Prostate gland (tissue), 2 donors: ENCODE data around the gene ERI3. TPM values are rescaled to one million over a fixed set of nuclear protein-coding genes. Genes with fewer than 3 reads are reported as not detected.

ENCODE experiments used
- DNase-seq: peaks from one replicate; pipeline ENCODE4 v3.0.0-alpha.2; 2019; ENCODE audit warnings: low spot score
- H3K27ac ChIP-seq, 2 donors: fragments of 200-600 bp; sonication (generic); 2 replicates each; pipeline ENCODE4 v1.5.1; 2017 to 2019
- H3K27me3 ChIP-seq: fragments of 200-600 bp; sonication (generic); replicated peaks from 2 replicates; pipeline ENCODE4 v1.5.1; 2019; ENCODE audit not compliant: insufficient read depth
- H3K36me3 ChIP-seq, 2 donors: fragments of 200-600 bp; sonication (generic); 1 replicate in 1 of 2; 2 replicates in 1 of 2; pipeline versions ENCODE4 v1.5.1 to v1.8.1; 2017 to 2019
- H3K4me1 ChIP-seq: fragments of 200-600 bp; sonication (generic); replicated peaks from 2 replicates; pipeline ENCODE4 v1.5.1; 2019
- H3K4me3 ChIP-seq, 2 donors: fragments of 200-600 bp; sonication (generic); 2 replicates each; pipeline ENCODE4 v1.5.1; 2017 to 2019
- H3K9me3 ChIP-seq: fragments of 200-600 bp; sonication (generic); 2 replicates; pipeline ENCODE4 v1.5.1; 2017
- CTCF ChIP-seq, 4 experiments: fragments of 200-600 bp in 2 of 4; fragments of 450-650 bp in 2 of 4; sonication (generic) in 2 of 4; IDR thresholded peaks; 1 replicate in 3 of 4; 2 replicates in 1 of 4; pipeline ENCODE4 v1.5.1; 2016 to 2019; ENCODE audit warnings: antibody characterized with exemption in 4 of 4, mild to moderate bottlenecking in 2 of 4, moderate library complexity in 2 of 4
- POLR2A ChIP-seq: fragments of 450-650 bp; IDR thresholded peaks from one replicate; pipeline ENCODE4 v1.6.1; 2016; ENCODE audit warnings: antibody characterized with exemption, mild to moderate bottlenecking
- POLR2AphosphoS5 ChIP-seq: sonication (generic); formaldehyde crosslinking; IDR thresholded peaks from one replicate; pipeline ENCODE4 v1.6.1; 2017; ENCODE audit warnings: antibody characterized with exemption
- WGBS: methylation state at CpG from one replicate; pipeline ENCODE4 v1.1.5; 2018; 5-methylcytosine and 5-hydroxymethylcytosine counted together
- intact Hi-C: fragments of 100-400 bp; cut with DNase I; formaldehyde crosslinking; loops from one replicate; pipeline ENCODE4 v1.14.2; 2022
- total RNA-seq, 2 donors: library from RNA; depleted of rRNA; stranded (reverse); fragments of >200 nt; gene quantifications; one replicate each; pipeline ENCODE4 v1.1.0, GENCODE V29; 2016

The ERI3 gene
- total RNA-seq, 2 donors from 2014 or later, result 84.0 to 114 TPM

DNA sequence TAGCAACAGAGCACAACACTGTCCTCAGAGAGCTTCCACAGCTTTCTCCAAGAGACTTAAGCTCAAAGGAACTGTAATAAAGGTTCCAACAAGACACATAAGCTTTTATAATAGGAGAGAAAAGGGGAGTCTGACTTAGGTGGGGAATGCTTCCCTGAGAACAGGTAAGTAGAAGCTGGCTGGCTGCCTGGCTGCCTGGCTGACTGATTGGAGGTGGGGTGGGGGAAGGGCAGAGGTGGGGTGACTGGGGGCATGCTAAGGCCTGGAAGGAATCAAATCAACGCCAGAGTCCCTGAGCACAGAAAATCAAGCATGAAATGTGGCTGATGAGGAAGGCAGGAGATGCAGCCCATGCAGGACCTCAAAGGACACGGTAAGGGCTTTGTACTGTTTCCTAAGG, 96.0 kb downstream of the ERI3 start:
- H3K36me3 ChIP-seq, result no peaks in the 10 kb centered on the region
- no peak overlapping the region for H3K4me3 ChIP-seq
- intact Hi-C loops, result no loop called here
- WGBS, result 87% methylated on average over 2 of the region's 2 CpGs
- H3K4me1 ChIP-seq, result no peaks in the 10 kb centered on the region
- no peak overlapping the region for H3K27ac ChIP-seq
- H3K9me3 ChIP-seq, result no peaks in the 10 kb centered on the region
- no peaks in the 10 kb centered on the region for H3K27me3 ChIP-seq
- no peak for DNase-seq
- TF ChIP-seq CTCF (IDR thresholded peaks at IDR 0.05) (no peak), POLR2A (no peak), POLR2AphosphoS5 (no peak)

DNA sequence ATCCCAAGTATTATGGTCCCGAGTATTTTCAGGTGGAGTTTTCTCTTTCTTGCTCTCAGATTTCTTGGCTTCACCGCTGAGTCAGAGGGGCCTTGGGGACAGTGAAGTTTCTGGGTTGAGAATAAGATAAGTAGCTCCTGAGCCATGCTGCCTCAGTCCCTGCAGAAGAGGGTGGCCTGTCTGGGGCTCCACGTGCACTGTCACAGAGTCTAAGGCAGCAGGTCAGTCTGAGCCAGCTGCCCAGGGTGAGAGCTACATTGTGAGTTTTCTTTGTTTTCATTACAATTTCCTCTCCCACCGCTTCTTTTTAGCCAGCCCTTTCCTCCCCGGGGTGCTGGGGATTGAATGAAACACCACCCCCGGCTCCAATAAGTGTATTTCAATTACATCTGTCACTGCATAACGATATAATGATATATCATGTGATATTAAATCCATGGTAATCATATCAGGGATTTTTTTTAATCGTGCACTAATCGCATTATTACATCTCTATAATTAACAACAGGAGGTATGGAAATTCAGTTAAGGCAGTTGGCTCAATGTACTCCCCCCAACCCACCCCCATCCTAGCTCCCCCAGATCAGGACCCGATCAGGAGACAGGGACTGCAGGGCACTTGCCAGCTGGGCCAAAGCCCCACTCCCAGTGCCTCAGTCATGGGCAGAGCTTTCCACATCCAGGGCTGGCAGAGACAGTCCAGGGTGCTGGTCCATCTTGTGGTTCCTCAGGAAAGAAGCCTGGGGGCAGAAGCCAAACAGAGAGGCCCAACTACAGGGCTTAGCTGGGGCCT, 98.1 kb downstream of the ERI3 start:
- Histone ChIP-seq H3K27ac (no peak overlapping the region), H3K4me1 (no peaks in the 10 kb centered on the region), H3K36me3 (no peaks in the 10 kb centered on the region), H3K9me3 (no peaks in the 10 kb centered on the region), H3K4me3 (no peak overlapping the region), H3K27me3 (no peaks in the 10 kb centered on the region)
- 88% methylated on average over 10 of the region's 10 CpGs for WGBS
- no peak for DNase-seq
- intact Hi-C loops, result no loop called here
- no peak for TF ChIP-seq POLR2AphosphoS5
- TF ChIP-seq POLR2A, result no peak
- TF ChIP-seq CTCF (IDR thresholded peaks at IDR 0.05), result no peak

DNA sequence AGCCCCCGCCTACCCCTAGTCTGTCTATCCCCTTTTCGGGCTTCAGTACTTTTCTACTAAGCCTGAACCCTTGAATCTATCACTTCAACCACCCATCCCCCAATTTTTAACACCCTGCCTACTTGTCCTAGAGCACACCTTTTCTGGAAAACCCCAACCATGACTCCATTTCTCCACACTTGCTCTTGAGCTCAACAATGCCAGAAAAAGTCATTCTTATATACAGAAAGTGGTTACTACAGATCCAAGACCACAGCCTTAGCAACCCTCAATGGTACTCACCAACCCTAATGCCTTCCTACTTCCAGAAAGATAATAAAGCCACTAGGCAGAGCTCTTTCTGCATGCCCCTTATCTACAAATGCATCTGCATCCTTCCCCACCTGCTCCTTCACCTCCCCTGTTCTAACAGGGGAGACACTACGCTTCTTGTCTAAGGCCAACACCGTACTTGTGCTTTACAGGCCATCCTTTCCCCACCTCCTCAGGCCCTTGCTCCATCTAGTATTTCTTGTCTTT, 100.6 kb downstream of the ERI3 start:
- H3K27ac ChIP-seq, result no peak overlapping the region
- no peaks in the 10 kb centered on the region for H3K27me3 ChIP-seq
- no peaks in the 10 kb centered on the region for H3K4me1 ChIP-seq
- TF ChIP-seq POLR2A, result no peak
- TF ChIP-seq POLR2AphosphoS5, result no peak
- TF ChIP-seq CTCF (IDR thresholded peaks at IDR 0.05), result no peak
- H3K36me3 ChIP-seq, result no peaks in the 10 kb centered on the region
- H3K9me3 ChIP-seq, result no peaks in the 10 kb centered on the region
- 94% methylated on average over 4 of the region's 4 CpGs for WGBS
- H3K4me3 ChIP-seq, result no peak overlapping the region
- intact Hi-C loops, result no loop called here
- DNase-seq, result no peak

- no peak for DNase-seq
- H3K4me1 ChIP-seq, result no peaks in the 10 kb centered on the region
- H3K27me3 ChIP-seq, result no peaks in the 10 kb centered on the region
- intact Hi-C loops, result no loop called here
- no peak for TF ChIP-seq POLR2A
- TF ChIP-seq POLR2AphosphoS5, result no peak
- TF ChIP-seq CTCF (IDR thresholded peaks at IDR 0.05), result no peak
- no peak overlapping the region for H3K27ac ChIP-seq
- no peaks in the 10 kb centered on the region for H3K36me3 ChIP-seq
- no peaks in the 10 kb centered on the region for H3K9me3 ChIP-seq
- WGBS, result 90% methylated on average over 13 of the region's 23 CpGs
- H3K4me3 ChIP-seq, result no peak overlapping the region
Observed at GRCh38 chr1:44251989-44252671, 102.9 kb downstream of the ERI3 start.
